ENCODE measurements around the gene ADGRD1. TPM values are rescaled to one million over a fixed set of nuclear protein-coding genes. Genes with fewer than 3 reads are reported as not detected.

The ADGRD1 gene
- total and polyA plus RNA-seq, 2 of the 8 experiments (the other 6 are each of a cell fraction or from before 2014, with no cell fraction given), result 0.36 to 0.48 TPM

GRCh38 chr12:131066207-131066885 is 112.6 kb downstream of the ADGRD1 start:
- DNase-seq (ENCODE audit: low read depth in 1 of 2, low spot score in 2 of 2) (no peak), FAIRE-seq (no peak)
- H3K27me3 ChIP-seq (replicated peaks in 1 of 4; ENCODE audit: control insufficient read depth in 3 of 4, extremely low read depth in 1 of 4, insufficient read depth in 3 of 4, low read length in 3 of 4), result no peaks in the 10 kb centered on the region
- TF ChIP-seq SAP30 (IDR thresholded peaks at IDR 0.05; ENCODE audit: insufficient read depth, insufficient replicate concordance, low read length), result no peak
- no peak for TF ChIP-seq CTCF (IDR thresholded peaks at IDR 0.05; ENCODE audit: control extremely low read depth in 1 of 3, insufficient read depth in 1 of 3, low read depth in 1 of 3, low read length in 3 of 3)
- TF ChIP-seq HDAC6 (IDR thresholded peaks at IDR 0.05; ENCODE audit: low read depth, low read length), result no peak
- TF ChIP-seq RAD21 (IDR thresholded peaks at IDR 0.05 in 1 of 2, conservative IDR thresholded peaks at IDR 0.05 in 1 of 2; ENCODE audit: low read depth in 2 of 2, low read length in 2 of 2), result no peak
- TF ChIP-seq RBBP5 (IDR thresholded peaks at IDR 0.05; ENCODE audit: borderline replicate concordance, low read depth, low read length), result no peak
- TF ChIP-seq KDM4A (IDR thresholded peaks at IDR 0.05; ENCODE audit: low read depth, low read length, severe bottlenecking), result no peak
- no peak for TF ChIP-seq GABPA (IDR thresholded peaks at IDR 0.05; ENCODE audit: borderline replicate concordance, insufficient read depth, low read length)
- no peak for TF ChIP-seq EZH2 (IDR thresholded peaks at IDR 0.05; ENCODE audit: low read depth, low read length, severe bottlenecking)

More at GRCh38 chr12:131066207-131066885, 112.6 kb downstream of the ADGRD1 start:
- Histone ChIP-seq H3K27ac (ENCODE audit: low read depth, low read length) (no peak overlapping the region), H3K4me1 (replicated peaks in 1 of 4; ENCODE audit: control insufficient read depth in 3 of 4, insufficient read depth in 4 of 4, low read length in 3 of 4) (no peaks in the 10 kb centered on the region), H2BK120ac (replicated peaks; ENCODE audit: low read depth, low read length) (no peak overlapping the region), H3K14ac (ENCODE audit: insufficient read length) (no peak overlapping the region), H4K5ac (ENCODE audit: insufficient read length, low read depth, low read length) (no peak overlapping the region), H3K4me3 (ENCODE audit: extremely low read depth in 1 of 4, insufficient read depth in 2 of 4, low read depth in 3 of 4, low read length in 4 of 4) (no peak overlapping the region), H3K18ac (ENCODE audit: extremely low read depth, low read length) (no peak overlapping the region), H4K8ac (ENCODE audit: extremely low read depth, insufficient read depth, low read length) (no peak overlapping the region), H3K4ac (replicated peaks; ENCODE audit: insufficient read length, low read depth, low read length) (no peak overlapping the region), H2BK12ac (ENCODE audit: low read depth, low read length) (no peak overlapping the region), H3K79me1 (ENCODE audit: low read depth, low read length) (no peaks in the 10 kb centered on the region), H3K23ac (ENCODE audit: insufficient read length) (no peak overlapping the region), H2AK5ac (ENCODE audit: low read depth, low read length) (no peak overlapping the region), H3K4me2 (ENCODE audit: insufficient read depth in 1 of 2, low read depth in 2 of 2, low read length in 2 of 2) (no peak overlapping the region), H3K56ac (replicated peaks; ENCODE audit: insufficient read length, low read depth, low read length) (no peak overlapping the region), H4K91ac (replicated peaks; ENCODE audit: insufficient read length, low read length) (no peak overlapping the region), H3K23me2 (ENCODE audit: low read depth, low read length) (no peaks in the 10 kb centered on the region), H3K9ac (replicated peaks in 1 of 4; ENCODE audit: extremely low read depth in 1 of 4, low read depth in 3 of 4, low read length in 3 of 4) (no peak overlapping the region), H2BK20ac (ENCODE audit: low read length) (no peak overlapping the region), H2BK5ac (ENCODE audit: low read depth, low read length) (no peak overlapping the region), H3K36me3 (ENCODE audit: control insufficient read depth in 2 of 4, insufficient read depth in 4 of 4, low read length in 3 of 4) (no peaks in the 10 kb centered on the region), H4K20me1 (replicated peaks in 1 of 2; ENCODE audit: control insufficient read depth in 1 of 2, insufficient read depth in 2 of 2, low read length in 2 of 2) (no peaks in the 10 kb centered on the region), H3K9me3 (ENCODE audit: insufficient read depth in 2 of 2, low read depth in 1 of 2, low read length in 1 of 2) (peaks cover 3 to 4% of the 10 kb centered on the region in 2 experiments; a peak in 2 of 4 replicates), H2AFZ (ENCODE audit: low read length) (no peak overlapping the region), H3K79me2 (ENCODE audit: control insufficient read depth in 1 of 2, insufficient read depth in 2 of 2, low read length in 2 of 2) (no peaks in the 10 kb centered on the region), H2BK15ac (ENCODE audit: low read length) (no peak overlapping the region)
- WGBS, 2 experiments (ENCODE audit: extremely low coverage in 1 of 2, insufficient coverage in 1 of 2, insufficient read length in 1 of 2, insufficient replicate concordance in 2 of 2, low coverage in 1 of 2, low lambda C conversion rate in 2 of 2, missing lambda C conversion rate in 1 of 2), result 87% methylated on average over 24 of the region's 27 CpGs; no CpG with 5 or more reads in 1 of the 2 experiments
- ChIA-PET CTCF (ENCODE audit: partially characterized antibody) (no interaction called here), POLR2A (ENCODE audit: partially characterized antibody) (no interaction called here)

Measured in H1 (cell line).